WTC11 (cell line): ENCODE results near the gene NSUN7. TPM values are rescaled to one million over a fixed set of nuclear protein-coding genes. Genes with fewer than 3 reads are reported as not detected.

ENCODE experiments used
- ATAC-seq: fragments of 200-7000 bp; cut with Tn5 transposase; 2 replicates; pipeline ENCODE4 v1.10.0; 2021; ENCODE audit warnings: mild to moderate bottlenecking, moderate library complexity
- CTCF ChIA-PET: fragments of 300-600 bp; sonication (Branson Sonifier 250); formaldehyde crosslinking; loops from one replicate; lab custom pipeline; 2021; ENCODE audit warnings: antibody characterized with exemption; lab: Charles Lee
- POLR2A ChIA-PET: fragments of 350-600 bp; sonication (Branson Sonifier 250); formaldehyde crosslinking; loops from one replicate; lab custom pipeline; 2021; ENCODE audit warnings: antibody characterized with exemption; lab: Charles Lee
- DNase-seq: peaks from one replicate; pipeline ENCODE4 v3.0.0; 2021; ENCODE audit warnings: low spot score
- H3K27ac Mint-ChIP-seq: 2 replicates; pipeline ENCODE4 v1.8.0; 2021; ENCODE audit warnings: mixed read lengths
- H3K27me3 Mint-ChIP-seq: 2 replicates; pipeline ENCODE4 v1.8.0; 2021; ENCODE audit warnings: low read depth, mild to moderate bottlenecking, moderate library complexity, mixed read lengths
- H3K36me3 Mint-ChIP-seq: 2 replicates; pipeline ENCODE4 v1.8.0; 2021; ENCODE audit warnings: mixed read lengths
- H3K4me1 Mint-ChIP-seq: 2 replicates; pipeline ENCODE4 v1.8.0; 2022; ENCODE audit warnings: mixed read lengths
- H3K4me3 Mint-ChIP-seq: 2 replicates; pipeline ENCODE4 v1.8.0; 2021; ENCODE audit warnings: mild to moderate bottlenecking, moderate library complexity, mixed read lengths
- H3K9me3 Mint-ChIP-seq: 2 replicates; pipeline ENCODE4 v1.8.0; 2021; ENCODE audit warnings: mixed read lengths
- AR ChIP-seq: fragments of 250-450 bp; sonication (Bioruptor Pico); IDR thresholded peaks from 2 replicates; pipeline ENCODE4 v1.9.0; 2021; ENCODE audit warnings: mild to moderate bottlenecking
- CBFB ChIP-seq: sonication (generic); formaldehyde crosslinking; IDR thresholded peaks from 2 replicates; pipeline ENCODE4 v1.8.1; 2022; ENCODE audit warnings: mild to moderate bottlenecking, low read depth, missing genetic modification reagents
- CREB1 ChIP-seq: sonication (generic); formaldehyde crosslinking; IDR thresholded peaks from 2 replicates; pipeline ENCODE4 v1.8.0; 2023; ENCODE audit warnings: mild to moderate bottlenecking, missing genetic modification reagents
- CREM ChIP-seq: sonication (generic); formaldehyde crosslinking; IDR thresholded peaks from 2 replicates; pipeline ENCODE4 v1.8.1; 2022; ENCODE audit warnings: mild to moderate bottlenecking, missing genetic modification reagents, moderate library complexity
- E2F5 ChIP-seq: sonication (generic); formaldehyde crosslinking; IDR thresholded peaks from 2 replicates; pipeline ENCODE4 v1.8.1; 2022; ENCODE audit warnings: mild to moderate bottlenecking, moderate library complexity, missing genetic modification reagents
- ETV6 ChIP-seq: sonication (generic); formaldehyde crosslinking; IDR thresholded peaks from 2 replicates; pipeline ENCODE4 v1.8.1; 2022; ENCODE audit warnings: mild to moderate bottlenecking, missing genetic modification reagents
- FOXK1 ChIP-seq: sonication (generic); formaldehyde crosslinking; IDR thresholded peaks from 2 replicates; pipeline ENCODE4 v1.8.0; 2022; ENCODE audit warnings: mild to moderate bottlenecking, moderate library complexity, missing genetic modification reagents
- FOXP1 ChIP-seq: sonication (generic); formaldehyde crosslinking; IDR thresholded peaks from 2 replicates; pipeline ENCODE4 v1.8.0; 2022; ENCODE audit warnings: missing genetic modification reagents, mild to moderate bottlenecking, moderate library complexity, borderline replicate concordance
- FOXP4 ChIP-seq: sonication (generic); formaldehyde crosslinking; IDR thresholded peaks from 2 replicates; pipeline ENCODE4 v1.8.0; 2022; ENCODE audit warnings: mild to moderate bottlenecking, missing genetic modification reagents
- HMGXB4 ChIP-seq: sonication (generic); formaldehyde crosslinking; IDR thresholded peaks from 2 replicates; pipeline ENCODE4 v1.8.1; 2023; ENCODE audit warnings: mild to moderate bottlenecking, moderate library complexity, missing genetic modification reagents
- IRF1 ChIP-seq: sonication (generic); formaldehyde crosslinking; IDR thresholded peaks from 2 replicates; pipeline ENCODE4 v1.8.0; 2023; ENCODE audit warnings: missing genetic modification reagents
- NR3C1 ChIP-seq: sonication (generic); formaldehyde crosslinking; conservative IDR thresholded peaks from 2 replicates; pipeline ENCODE4 v1.8.1; 2023; ENCODE audit warnings: low read depth, mild to moderate bottlenecking, missing genetic modification reagents
- OVOL2 ChIP-seq: fragments of 250-450 bp; sonication (Bioruptor Pico); IDR thresholded peaks from 2 replicates; pipeline ENCODE4 v1.9.0; 2021; ENCODE audit warnings: mild to moderate bottlenecking, borderline replicate concordance
- PREB ChIP-seq: sonication (generic); formaldehyde crosslinking; IDR thresholded peaks from 2 replicates; pipeline ENCODE4 v1.8.1; 2022; ENCODE audit warnings: mild to moderate bottlenecking, missing genetic modification reagents, moderate library complexity, borderline replicate concordance
- SMAD3 ChIP-seq: sonication (generic); formaldehyde crosslinking; IDR thresholded peaks from 2 replicates; pipeline ENCODE4 v1.8.0; 2022; ENCODE audit warnings: missing genetic modification reagents, mild to moderate bottlenecking, borderline replicate concordance
- SOX15 ChIP-seq: fragments of 250-450 bp; sonication (Bioruptor Pico); IDR thresholded peaks from 2 replicates; pipeline ENCODE4 v1.9.0; 2021; ENCODE audit warnings: mild to moderate bottlenecking
- SP1 ChIP-seq: sonication (generic); formaldehyde crosslinking; conservative IDR thresholded peaks from 2 replicates; pipeline ENCODE4 v1.8.1; 2022; ENCODE audit warnings: missing genetic modification reagents
- TEAD1 ChIP-seq: sonication (generic); formaldehyde crosslinking; IDR thresholded peaks from 2 replicates; pipeline ENCODE4 v1.8.0; 2022; ENCODE audit warnings: mild to moderate bottlenecking, missing genetic modification reagents
- TP53 ChIP-seq: sonication (generic); formaldehyde crosslinking; IDR thresholded peaks from 2 replicates; pipeline ENCODE4 v1.8.1; 2023; ENCODE audit warnings: mild to moderate bottlenecking, missing genetic modification reagents
- USF1 ChIP-seq: sonication (generic); formaldehyde crosslinking; IDR thresholded peaks from 2 replicates; pipeline ENCODE4 v1.8.0; 2022; ENCODE audit warnings: mild to moderate bottlenecking, missing genetic modification reagents
- ZNF121 ChIP-seq: sonication (generic); formaldehyde crosslinking; IDR thresholded peaks from 2 replicates; pipeline ENCODE4 v1.8.0; 2023; ENCODE audit warnings: missing genetic modification reagents
- ZNF263 ChIP-seq: sonication (generic); formaldehyde crosslinking; IDR thresholded peaks from 2 replicates; pipeline ENCODE4 v1.8.1; 2022; ENCODE audit warnings: low read depth, mild to moderate bottlenecking, moderate library complexity, missing genetic modification reagents
- ZNF317 ChIP-seq: sonication (generic); formaldehyde crosslinking; IDR thresholded peaks from 2 replicates; pipeline ENCODE4 v1.8.1; 2023; ENCODE audit warnings: low read depth, mild to moderate bottlenecking, moderate library complexity, missing genetic modification reagents, borderline replicate concordance
- total RNA-seq: library from RNA; stranded (reverse); gene quantifications from 3 replicates; pipeline ENCODE4 v1.2.3, GENCODE V29; 2021

NSUN7 gene
- total RNA-seq, 1 experiment from 2014 or later: 24.1 TPM

- TF ChIP-seq USF1 (CRISPR knock-in tag): 0 out of 2 replicates have a peak, but pooled peaks have one; percentile 25
- TF ChIP-seq AR (CRISPR knock-in tag): no peak
- POLR2A ChIA-PET: no interaction called here
Observed at GRCh38 chr4:40856277-40856839, 106.6 kb downstream of the NSUN7 start.

GRCh38 chr4:40856840-40857362 lies 107.1 kb downstream of the NSUN7 start:
- H3K27ac Mint-ChIP-seq: no peak overlapping the region
- ChIA-PET POLR2A (no interaction called here), CTCF (interaction anchor here (0.7 to 4.4 kb wide), 6 partner anchors 9 to 858 kb away, joined by 3 to 28 read pairs (median 8); no protein-coding TSS in a partner anchor)
- H3K27me3 Mint-ChIP-seq: no peaks in the 10 kb centered on the region
- peaks cover 13% of the 10 kb centered on the region for H3K4me1 Mint-ChIP-seq
- ATAC-seq (peak; percentile 98), DNase-seq (peak; percentile 87)
- H3K9me3 Mint-ChIP-seq: no peaks in the 10 kb centered on the region
- peak overlapping the region; percentile 85 for H3K4me3 Mint-ChIP-seq
- H3K36me3 Mint-ChIP-seq: peaks cover 13% of the 10 kb centered on the region; the same call in 1 of the 2 replicates
- TF ChIP-seq ETV6 (CRISPR knock-in tag) (peak; percentile 90), FOXP4 (CRISPR knock-in tag) (peak; percentile 90), HMGXB4 (CRISPR knock-in tag) (peak; percentile 60; the same call in 1 of the 2 replicates), TP53 (CRISPR knock-in tag) (0 out of 2 replicates have a peak, but pooled peaks have one; percentile 72), ZNF263 (CRISPR knock-in tag) (peak; percentile 100), SMAD3 (0 out of 2 replicates have a peak, but pooled peaks have one; percentile 26), E2F5 (CRISPR knock-in tag) (peak; percentile 65; the same call in 1 of the 2 replicates), CREM (CRISPR knock-in tag) (peak; percentile 59; the same call in 1 of the 2 replicates), IRF1 (CRISPR knock-in tag) (peak; percentile 64; the same call in 1 of the 2 replicates), ZNF317 (CRISPR knock-in tag) (no peak), FOXP1 (CRISPR knock-in tag) (peak; percentile 81; the same call in 1 of the 2 replicates), TEAD1 (CRISPR knock-in tag) (no peak), CREB1 (CRISPR knock-in tag) (no peak), FOXK1 (CRISPR knock-in tag) (peak; percentile 68; the same call in 1 of the 2 replicates), CBFB (CRISPR knock-in tag) (peak; percentile 89; the same call in 1 of the 2 replicates), SOX15 (no peak), NR3C1 (CRISPR knock-in tag) (0 out of 2 replicates have a peak, but pooled peaks have one; percentile 71), PREB (CRISPR knock-in tag) (no peak), SP1 (CRISPR knock-in tag) (peak; percentile 75), ZNF121 (no peak), OVOL2 (no peak)

More at GRCh38 chr4:40856277-40856839, 106.6 kb downstream of the NSUN7 start:
- DNase-seq (no peak), ATAC-seq (peak; percentile 13)
- CTCF ChIA-PET: interaction anchor here (0.7 to 4.4 kb wide), 6 partner anchors 8 to 858 kb away, joined by 3 to 28 read pairs (median 8); no protein-coding TSS in a partner anchor
- no peak overlapping the region for H3K27ac Mint-ChIP-seq
- no peaks in the 10 kb centered on the region for H3K27me3 Mint-ChIP-seq
- peaks cover 13% of the 10 kb centered on the region for H3K4me1 Mint-ChIP-seq
- H3K4me3 Mint-ChIP-seq: peak overlapping the region; percentile 85
- H3K36me3 Mint-ChIP-seq: peaks cover 13% of the 10 kb centered on the region; the same call in 1 of the 2 replicates
- no peaks in the 10 kb centered on the region for H3K9me3 Mint-ChIP-seq
